Loucy (cell line): Measurements from ENCODE around the gene ADAD2.

Experiments
- EZH2phosphoT487 ChIP-seq: fragments of 200-600 bp; IDR thresholded peaks from 2 replicates; pipeline ENCODE4 v1.6.1; 2018; ENCODE audit warnings: antibody characterized with exemption, mild to moderate bottlenecking, moderate library complexity, borderline replicate concordance
- TF ChIP-seq, protein P1 (sequence below): fragments of 200-600 bp; sonication (generic); conservative IDR thresholded peaks from 2 replicates; pipeline ENCODE4 v1.5.1; 2014; ENCODE audit warnings: mild to moderate bottlenecking, antibody characterized with exemption, low read length

DNA sequence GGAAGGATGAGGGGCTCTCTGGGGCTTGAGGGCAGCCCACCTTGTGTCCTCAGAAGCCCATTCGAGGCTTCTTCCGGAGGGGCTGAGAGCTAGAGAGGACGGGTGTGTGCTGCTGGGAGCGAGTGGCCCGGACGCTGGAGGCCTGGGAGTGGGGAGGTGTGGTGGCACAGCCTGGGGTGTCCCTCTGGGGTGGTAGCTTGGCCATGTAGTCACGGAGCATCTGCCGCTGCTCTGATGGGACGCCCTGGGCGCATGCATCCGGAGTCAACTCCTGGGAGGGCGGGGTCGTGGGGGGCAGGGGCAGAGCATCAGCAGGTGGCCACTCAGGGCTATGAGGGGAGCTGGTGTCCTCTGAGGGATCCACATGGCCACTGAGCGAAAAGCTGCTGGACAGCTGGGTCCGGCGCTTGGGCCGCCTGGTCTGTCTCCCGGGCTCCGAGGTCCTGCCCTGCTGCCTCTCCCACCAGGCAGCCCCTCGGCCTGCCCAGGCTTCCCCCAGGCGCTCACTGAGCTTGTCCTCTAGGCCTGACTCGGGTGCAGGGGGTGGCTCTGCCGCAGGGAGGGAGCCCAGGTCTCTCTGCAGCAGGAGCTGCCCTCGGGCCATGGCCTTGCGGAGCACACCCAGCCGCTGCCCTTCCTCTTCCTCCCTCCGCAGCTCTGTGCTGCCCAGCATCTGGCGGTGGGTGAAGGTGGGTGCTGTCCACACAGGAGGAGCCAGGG, 11.9 kb upstream of the ADAD2 start:
- TF ChIP-seq, protein P1, sequence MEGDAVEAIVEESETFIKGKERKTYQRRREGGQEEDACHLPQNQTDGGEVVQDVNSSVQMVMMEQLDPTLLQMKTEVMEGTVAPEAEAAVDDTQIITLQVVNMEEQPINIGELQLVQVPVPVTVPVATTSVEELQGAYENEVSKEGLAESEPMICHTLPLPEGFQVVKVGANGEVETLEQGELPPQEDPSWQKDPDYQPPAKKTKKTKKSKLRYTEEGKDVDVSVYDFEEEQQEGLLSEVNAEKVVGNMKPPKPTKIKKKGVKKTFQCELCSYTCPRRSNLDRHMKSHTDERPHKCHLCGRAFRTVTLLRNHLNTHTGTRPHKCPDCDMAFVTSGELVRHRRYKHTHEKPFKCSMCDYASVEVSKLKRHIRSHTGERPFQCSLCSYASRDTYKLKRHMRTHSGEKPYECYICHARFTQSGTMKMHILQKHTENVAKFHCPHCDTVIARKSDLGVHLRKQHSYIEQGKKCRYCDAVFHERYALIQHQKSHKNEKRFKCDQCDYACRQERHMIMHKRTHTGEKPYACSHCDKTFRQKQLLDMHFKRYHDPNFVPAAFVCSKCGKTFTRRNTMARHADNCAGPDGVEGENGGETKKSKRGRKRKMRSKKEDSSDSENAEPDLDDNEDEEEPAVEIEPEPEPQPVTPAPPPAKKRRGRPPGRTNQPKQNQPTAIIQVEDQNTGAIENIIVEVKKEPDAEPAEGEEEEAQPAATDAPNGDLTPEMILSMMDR, result no peak
- no peak for TF ChIP-seq EZH2phosphoT487
